ENCODE data around the gene CACNG6.
"Not testable (repeated sequence)": the region's sequence is repeated elsewhere in the genome, so short reads cannot be mapped to it uniquely, and the experiment has no call there.

The CACNG6 gene

GRCh38 chr19:54002495-54003315 is 11.3 kb downstream of the CACNG6 start:
- no peak for DNase-seq (ENCODE audit: low spot score)

- no peak for DNase-seq (ENCODE audit: low spot score)
Observed at GRCh38 chr19:54009440-54009839, 18.0 kb downstream of the CACNG6 start.

- no peak for DNase-seq (ENCODE audit: low spot score)
Observed at GRCh38 chr19:54010474-54010873, 19.0 kb downstream of the CACNG6 start.

GRCh38 chr19:54011507-54012211 is 20.2 kb downstream of the CACNG6 start:
- no peak for DNase-seq (ENCODE audit: low spot score)

- no peak for DNase-seq (ENCODE audit: low spot score)
Observed at GRCh38 chr19:54013866-54014265, 22.4 kb downstream of the CACNG6 start.

- DNase-seq (ENCODE audit: low spot score): no peak
Observed at GRCh38 chr19:54014920-54015560, 23.6 kb downstream of the CACNG6 start.

GRCh38 chr19:54017261-54017660 is 25.8 kb downstream of the CACNG6 start:
- no peak for DNase-seq (ENCODE audit: low spot score)

- DNase-seq (ENCODE audit: low spot score): no peak
Observed at GRCh38 chr19:54021363-54021762, 29.9 kb downstream of the CACNG6 start.

GRCh38 chr19:54021932-54022331 is 30.5 kb downstream of the CACNG6 start:
- no peak for DNase-seq (ENCODE audit: low spot score)

- no peak for DNase-seq (ENCODE audit: low spot score)
Observed at GRCh38 chr19:54023191-54023590, 31.8 kb downstream of the CACNG6 start.

- no peak for DNase-seq (ENCODE audit: low spot score)
Observed at GRCh38 chr19:54024660-54025059, 33.2 kb downstream of the CACNG6 start.

- no peak for DNase-seq (ENCODE audit: low spot score)
Observed at GRCh38 chr19:54026656-54027055, 35.2 kb downstream of the CACNG6 start.

GRCh38 chr19:54029301-54029700 is 37.9 kb downstream of the CACNG6 start:
- DNase-seq (ENCODE audit: low spot score): no peak

GRCh38 chr19:54029930-54030490 is 38.6 kb downstream of the CACNG6 start:
- peak; percentile 53 for DNase-seq (ENCODE audit: low spot score)

GRCh38 chr19:54030895-54031586 is 39.6 kb downstream of the CACNG6 start:
- no peak for DNase-seq (ENCODE audit: low spot score)

- no peak for DNase-seq (ENCODE audit: low spot score)
Observed at GRCh38 chr19:54035215-54036178, 44.1 kb downstream of the CACNG6 start.

GRCh38 chr19:54036542-54036941 is 45.1 kb downstream of the CACNG6 start:
- DNase-seq (ENCODE audit: low spot score): not testable (repeated sequence)

- no peak for DNase-seq (ENCODE audit: low spot score)
Observed at GRCh38 chr19:54040003-54040402, 48.6 kb downstream of the CACNG6 start.

- DNase-seq (ENCODE audit: low spot score): no peak
Observed at GRCh38 chr19:54041969-54042606, 50.7 kb downstream of the CACNG6 start.

- no peak for DNase-seq (ENCODE audit: low spot score)
Observed at GRCh38 chr19:54042989-54043388, 51.6 kb downstream of the CACNG6 start.

Measured in putamen (tissue), 1 donor.